Measurements from ENCODE around the gene TMEM181.

DNA sequence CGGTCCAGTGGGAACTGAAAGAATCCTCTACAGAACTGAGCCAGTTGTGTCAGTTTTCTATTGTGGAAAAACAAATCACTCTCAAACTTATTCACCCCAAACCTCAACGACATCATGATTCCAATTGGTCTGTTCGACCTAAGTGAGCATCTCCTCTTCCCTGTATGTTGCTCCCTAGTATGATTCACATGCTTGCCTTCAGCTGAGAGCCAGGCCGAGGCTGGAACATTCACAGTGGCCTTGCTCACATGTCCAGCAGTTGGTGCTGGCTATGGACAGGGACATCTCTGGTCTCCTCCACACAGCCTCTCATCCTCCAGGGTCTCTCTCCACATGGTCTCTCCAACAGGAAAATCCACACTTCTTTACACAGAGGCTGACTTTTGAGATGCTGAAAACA lies 28.3 kb upstream of the TMEM181 start:
- TF ChIP-seq ZNF768 (CRISPR knock-in tag; IDR thresholded peaks at IDR 0.05) = peak; percentile 44; the same call in 1 of the 2 replicates
- TF ChIP-seq CEBPB (IDR thresholded peaks at IDR 0.05; ENCODE audit: borderline replicate concordance, low read depth, low read length) = no peak
- TF ChIP-seq SP1 (IDR thresholded peaks at IDR 0.05) = no peak
- no peak for TF ChIP-seq SP1 (CRISPR knock-in tag; IDR thresholded peaks at IDR 0.05)

All from HepG2 (cell line).